ENCODE data around the gene SMDT1. TPM values are rescaled to one million over a fixed set of nuclear protein-coding genes. Genes with fewer than 3 reads are reported as not detected.
A peak's percentile ranks its signal among the peaks of the same experiment; 100 is the strongest.

The SMDT1 gene, protein sequence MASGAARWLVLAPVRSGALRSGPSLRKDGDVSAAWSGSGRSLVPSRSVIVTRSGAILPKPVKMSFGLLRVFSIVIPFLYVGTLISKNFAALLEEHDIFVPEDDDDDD
- 10 to 100 TPM; 18.9 to 32.7 (median 22.1) TPM for total RNA-seq

DNA sequence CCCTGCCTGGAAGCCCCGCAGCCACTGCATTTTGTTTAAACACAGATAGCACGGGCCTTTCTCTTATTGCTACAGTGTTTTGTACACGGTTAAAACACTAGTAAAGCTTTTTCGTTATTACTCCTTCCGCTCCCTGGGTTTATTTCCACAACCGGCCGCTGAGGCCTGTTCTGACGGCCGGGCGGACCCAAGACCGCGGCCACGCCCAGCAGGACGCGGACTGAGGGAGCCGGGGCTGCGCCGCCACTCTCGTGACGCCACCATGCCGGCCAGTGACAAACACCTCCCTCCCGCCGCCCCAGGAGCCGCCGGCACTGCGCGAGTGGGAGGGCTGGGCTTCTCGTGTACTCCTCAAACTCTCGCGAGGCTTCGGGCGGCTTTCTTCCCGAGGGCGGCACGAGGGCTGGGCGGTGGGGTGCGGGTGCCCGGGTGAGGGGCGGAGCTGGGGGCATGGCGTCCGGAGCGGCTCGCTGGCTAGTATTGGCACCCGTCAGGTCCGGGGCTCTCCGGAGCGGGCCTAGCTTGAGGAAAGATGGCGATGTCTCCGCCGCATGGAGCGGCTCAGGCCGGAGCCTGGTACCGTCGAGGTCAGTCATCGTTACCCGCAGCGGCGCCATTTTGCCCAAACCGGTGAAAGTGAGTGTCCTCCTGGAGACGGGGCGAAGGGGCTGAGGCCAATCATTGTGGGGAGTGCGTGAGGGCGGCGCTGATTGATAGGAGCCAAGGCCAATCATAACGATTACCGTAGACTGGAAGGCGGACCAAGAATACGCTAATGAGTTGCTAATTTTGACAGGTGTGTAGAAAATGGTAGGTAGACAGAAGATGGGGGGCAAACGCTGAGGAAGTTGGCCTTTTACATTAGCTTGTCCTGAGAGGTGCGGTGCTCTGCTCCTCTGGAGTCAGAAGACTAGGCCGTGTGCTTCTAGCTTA, at the start of gene SMDT1:
Gene SMDT1 (plus strand): TSS at position 382 of the 933 bp plus-strand sequence. CDS start 69 bp downstream, at position 451.
- TF ChIP-seq POLR2AphosphoS5 (IDR thresholded peaks at IDR 0.05) (peak; percentile 95 to 97), POLR2A (IDR thresholded peaks at IDR 0.05; ENCODE audit: low read depth) (peak; percentile 84), EP300 (IDR thresholded peaks at IDR 0.05) (no peak)
- Histone ChIP-seq H3K36me3 (peaks cover 0 to 48% (median 38%) of the 10 kb centered on the region in 4 donors), H3K27me3 (no peaks in the 10 kb centered on the region), H3K27ac (replicated peaks in 1 of 4) (peak within 1 kb of the TSS; percentile 90 to 99 (median 99)), H3K4me3 (peak within 1 kb of the TSS; percentile 62 to 79 (median 72)), H3K9me3 (no peaks in the 10 kb centered on the region), H3K4me1 (peaks cover 40 to 68% (median 56%) of the 10 kb centered on the region in 4 donors)
- DNase-seq (ENCODE audit: extremely low spot score), result peak; percentile 100
- intact Hi-C loops (cut with DNase I), result no loop called here
- 2% methylated on average over 43 of the region's 71 CpGs for WGBS

DNA sequence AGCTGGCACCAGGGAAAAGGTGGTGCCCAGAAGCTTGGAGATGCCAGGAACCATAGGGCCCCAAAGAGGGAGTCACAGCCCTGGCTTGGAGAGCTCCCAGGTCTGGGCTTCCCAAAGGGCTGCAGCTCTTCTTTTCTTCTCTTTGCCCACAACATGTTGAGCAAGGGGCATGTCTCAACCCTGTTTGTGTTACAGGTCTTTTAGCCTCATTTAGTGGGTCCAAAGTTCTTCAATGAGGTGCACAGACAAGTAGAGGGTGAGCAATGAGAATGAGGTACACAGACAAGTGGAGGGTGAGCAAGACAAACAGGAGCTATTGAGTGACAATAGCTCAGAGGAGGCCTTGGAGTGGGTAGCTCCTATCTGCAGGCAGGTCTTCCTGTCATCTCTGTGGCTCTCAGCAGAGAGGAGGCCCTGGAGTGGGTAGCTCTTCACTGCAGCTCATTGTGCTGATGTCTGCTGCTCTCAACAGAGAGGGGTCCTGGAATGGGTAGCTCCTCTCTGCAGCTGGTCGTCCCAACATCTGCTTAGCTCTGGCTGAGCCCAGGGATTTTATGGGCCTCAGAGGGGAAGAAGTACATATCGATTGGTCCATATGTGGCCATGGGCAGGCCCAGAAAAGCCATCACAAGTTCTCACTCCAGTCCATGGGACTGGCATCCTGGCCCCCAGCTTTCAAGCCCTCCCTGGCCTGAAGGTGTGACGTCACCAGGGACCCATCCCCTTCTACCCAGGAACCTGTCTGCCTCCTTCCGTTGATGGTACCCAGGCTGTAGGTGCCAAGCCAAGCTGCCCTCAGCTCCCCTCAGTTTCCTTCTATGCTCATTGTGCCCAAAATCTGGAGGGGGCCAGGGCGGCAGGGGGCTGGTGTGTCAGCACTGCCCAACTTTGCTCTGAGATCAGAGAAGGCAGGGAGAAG, 46.0 kb upstream of the SMDT1 start:
- TF ChIP-seq POLR2AphosphoS5 (IDR thresholded peaks at IDR 0.05), result no peak
- TF ChIP-seq, protein P1, sequence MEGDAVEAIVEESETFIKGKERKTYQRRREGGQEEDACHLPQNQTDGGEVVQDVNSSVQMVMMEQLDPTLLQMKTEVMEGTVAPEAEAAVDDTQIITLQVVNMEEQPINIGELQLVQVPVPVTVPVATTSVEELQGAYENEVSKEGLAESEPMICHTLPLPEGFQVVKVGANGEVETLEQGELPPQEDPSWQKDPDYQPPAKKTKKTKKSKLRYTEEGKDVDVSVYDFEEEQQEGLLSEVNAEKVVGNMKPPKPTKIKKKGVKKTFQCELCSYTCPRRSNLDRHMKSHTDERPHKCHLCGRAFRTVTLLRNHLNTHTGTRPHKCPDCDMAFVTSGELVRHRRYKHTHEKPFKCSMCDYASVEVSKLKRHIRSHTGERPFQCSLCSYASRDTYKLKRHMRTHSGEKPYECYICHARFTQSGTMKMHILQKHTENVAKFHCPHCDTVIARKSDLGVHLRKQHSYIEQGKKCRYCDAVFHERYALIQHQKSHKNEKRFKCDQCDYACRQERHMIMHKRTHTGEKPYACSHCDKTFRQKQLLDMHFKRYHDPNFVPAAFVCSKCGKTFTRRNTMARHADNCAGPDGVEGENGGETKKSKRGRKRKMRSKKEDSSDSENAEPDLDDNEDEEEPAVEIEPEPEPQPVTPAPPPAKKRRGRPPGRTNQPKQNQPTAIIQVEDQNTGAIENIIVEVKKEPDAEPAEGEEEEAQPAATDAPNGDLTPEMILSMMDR (IDR thresholded peaks at IDR 0.05), result no peak
- no peak for TF ChIP-seq POLR2A (IDR thresholded peaks at IDR 0.05; ENCODE audit: low read depth)
- no peak for TF ChIP-seq EP300 (IDR thresholded peaks at IDR 0.05)
- Histone ChIP-seq H3K9me3 (no peaks in the 10 kb centered on the region), H3K4me3 (no peak overlapping the region), H3K27me3 (no peaks in the 10 kb centered on the region), H3K36me3 (no peaks in the 10 kb centered on the region), H3K27ac (replicated peaks in 1 of 4) (no peak overlapping the region), H3K4me1 (no peaks in the 10 kb centered on the region)
- no peak for DNase-seq (ENCODE audit: extremely low spot score)
- intact Hi-C loops (cut with DNase I), result no loop called here
- 100% methylated on average over 3 of the region's 5 CpGs for WGBS

DNA sequence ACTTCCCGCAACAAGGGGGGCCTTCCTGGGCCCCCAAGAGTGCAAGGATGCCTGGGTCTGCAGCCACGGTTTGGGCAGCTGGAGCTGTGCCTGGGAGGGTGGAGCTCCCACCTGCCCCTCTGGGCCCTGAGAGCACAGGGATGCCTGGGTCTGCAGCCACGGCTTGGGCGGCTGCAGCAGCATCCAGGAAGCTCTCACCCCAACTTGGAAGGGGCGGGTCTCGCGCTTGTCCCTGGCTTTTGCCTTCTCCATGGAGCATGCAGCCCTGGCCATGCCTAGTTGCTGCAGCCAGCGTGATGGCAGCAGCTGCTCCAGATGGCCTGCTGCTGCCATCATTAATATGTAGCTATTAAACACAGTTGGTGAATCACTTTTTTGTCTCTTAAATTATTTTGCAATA, 44.2 kb upstream of the SMDT1 start:
- Histone ChIP-seq H3K4me3 (no peak overlapping the region), H3K36me3 (no peaks in the 10 kb centered on the region), H3K27ac (replicated peaks in 1 of 4) (no peak overlapping the region), H3K4me1 (no peaks in the 10 kb centered on the region), H3K27me3 (no peaks in the 10 kb centered on the region), H3K9me3 (no peaks in the 10 kb centered on the region)
- intact Hi-C loops (cut with DNase I), result no loop called here
- WGBS, result 77% methylated on average over 7 of the region's 8 CpGs
- TF ChIP-seq EP300 (IDR thresholded peaks at IDR 0.05) (no peak), POLR2A (IDR thresholded peaks at IDR 0.05; ENCODE audit: low read depth) (no peak), POLR2AphosphoS5 (IDR thresholded peaks at IDR 0.05) (no peak)
- TF ChIP-seq, protein P1 (IDR thresholded peaks at IDR 0.05), result no peak
- DNase-seq (ENCODE audit: extremely low spot score), result no peak

DNA sequence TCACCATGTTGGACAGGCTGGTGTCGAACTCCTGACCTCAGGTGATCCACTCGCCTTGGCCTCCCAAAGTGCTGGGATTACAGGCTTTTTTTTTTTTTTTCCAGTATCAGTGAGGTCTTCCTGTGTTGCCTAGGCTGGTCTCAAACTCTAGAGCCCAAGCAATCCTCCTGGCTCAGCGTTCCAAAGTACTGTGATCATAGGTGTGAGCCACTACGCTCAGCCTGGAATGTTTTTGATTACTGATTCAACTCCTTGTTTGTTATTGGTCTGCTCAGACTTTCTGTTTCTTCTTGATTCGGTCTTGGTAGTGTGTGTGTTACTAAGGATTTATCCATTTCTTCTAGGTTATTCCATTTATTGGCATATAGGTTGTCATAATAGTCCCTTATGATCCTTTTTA, 40.2 kb upstream of the SMDT1 start:
- 95% methylated on average over 5 of the region's 5 CpGs for WGBS
- Histone ChIP-seq H3K27me3 (no peaks in the 10 kb centered on the region), H3K4me1 (no peaks in the 10 kb centered on the region), H3K36me3 (peaks cover 0 to 8% (median 2%) of the 10 kb centered on the region in 4 donors), H3K27ac (replicated peaks in 1 of 4) (no peak overlapping the region), H3K4me3 (no peak overlapping the region), H3K9me3 (peaks cover 0 to 6% (median 0%) of the 10 kb centered on the region in 4 donors)
- TF ChIP-seq EP300 (IDR thresholded peaks at IDR 0.05), result no peak
- TF ChIP-seq, protein P1 (IDR thresholded peaks at IDR 0.05), result no peak
- TF ChIP-seq POLR2A (IDR thresholded peaks at IDR 0.05; ENCODE audit: low read depth), result no peak
- no peak for TF ChIP-seq POLR2AphosphoS5 (IDR thresholded peaks at IDR 0.05)
- intact Hi-C loops (cut with DNase I), result no loop called here
- no peak for DNase-seq (ENCODE audit: extremely low spot score)
